ENCODE measurements around the gene AFF1. TPM values are rescaled to one million over a fixed set of nuclear protein-coding genes. Genes with fewer than 3 reads are reported as not detected.

The AFF1 gene
- total RNA-seq, 1 donor from 2014 or later, result 44.3 TPM

GRCh38 chr4:87153078-87153870, 218.5 kb downstream of the AFF1 start:
- Mint-ChIP-seq H3K4me1 (peaks cover 3% of the 10 kb centered on the region), H3K27ac (no peak overlapping the region), H3K4me3 (no peak overlapping the region), H3K27me3 (no peaks in the 10 kb centered on the region), H3K36me3 (ENCODE audit: low read depth) (no peaks in the 10 kb centered on the region), H3K9me3 (no peaks in the 10 kb centered on the region)
- no peak for DNase-seq
- intact Hi-C loops (cut with micrococcal nuclease), result loop anchor here (5.0 kb wide), 1 partner anchor 64 kb away; no protein-coding TSS in a partner anchor

- Mint-ChIP-seq H3K4me1 (no peaks in the 10 kb centered on the region), H3K27ac (no peak overlapping the region), H3K27me3 (no peaks in the 10 kb centered on the region), H3K9me3 (no peaks in the 10 kb centered on the region), H3K36me3 (ENCODE audit: low read depth) (peaks cover 11% of the 10 kb centered on the region), H3K4me3 (no peak overlapping the region)
- DNase-seq, result no peak
- intact Hi-C loops (cut with micrococcal nuclease), result no loop called here
These were observed 231.1 kb downstream of the AFF1 start for GRCh38 chr4:87165892-87166291.

- intact Hi-C loops (cut with micrococcal nuclease), result no loop called here
- DNase-seq, result no peak
- Mint-ChIP-seq H3K9me3 (no peaks in the 10 kb centered on the region), H3K4me1 (no peaks in the 10 kb centered on the region), H3K36me3 (ENCODE audit: low read depth) (peaks cover 11% of the 10 kb centered on the region), H3K27me3 (no peaks in the 10 kb centered on the region), H3K27ac (no peak overlapping the region), H3K4me3 (no peak overlapping the region)
These were observed 231.6 kb downstream of the AFF1 start for GRCh38 chr4:87166296-87166854.

- H3K4me1 Mint-ChIP-seq, result no peaks in the 10 kb centered on the region
- H3K9me3 Mint-ChIP-seq, result no peaks in the 10 kb centered on the region
- no peaks in the 10 kb centered on the region for H3K27me3 Mint-ChIP-seq
- no peak overlapping the region for H3K4me3 Mint-ChIP-seq
- H3K27ac Mint-ChIP-seq, result no peak overlapping the region
- intact Hi-C loops (cut with micrococcal nuclease), result no loop called here
- no peak for DNase-seq
- peaks cover 5% of the 10 kb centered on the region for H3K36me3 Mint-ChIP-seq (ENCODE audit: low read depth)
These were observed 237.1 kb downstream of the AFF1 start for GRCh38 chr4:87171944-87172343.

GRCh38 chr4:87174672-87175071, 239.9 kb downstream of the AFF1 start:
- Mint-ChIP-seq H3K27me3 (no peaks in the 10 kb centered on the region), H3K4me1 (peaks cover 2% of the 10 kb centered on the region), H3K36me3 (ENCODE audit: low read depth) (peaks cover 8% of the 10 kb centered on the region), H3K4me3 (no peak overlapping the region), H3K9me3 (no peaks in the 10 kb centered on the region), H3K27ac (no peak overlapping the region)
- no peak for DNase-seq
- intact Hi-C loops (cut with micrococcal nuclease), result no loop called here

- Mint-ChIP-seq H3K4me1 (peaks cover 2% of the 10 kb centered on the region), H3K4me3 (no peak overlapping the region), H3K36me3 (ENCODE audit: low read depth) (peaks cover 6% of the 10 kb centered on the region), H3K27ac (no peak overlapping the region), H3K27me3 (no peaks in the 10 kb centered on the region), H3K9me3 (no peaks in the 10 kb centered on the region)
- intact Hi-C loops (cut with micrococcal nuclease), result no loop called here
- no peak for DNase-seq
These were observed 244.9 kb downstream of the AFF1 start for GRCh38 chr4:87179751-87180150.

GRCh38 chr4:87180767-87181166, 246.0 kb downstream of the AFF1 start:
- no peak overlapping the region for H3K4me3 Mint-ChIP-seq
- DNase-seq, result no peak
- peaks cover 2% of the 10 kb centered on the region for H3K4me1 Mint-ChIP-seq
- H3K36me3 Mint-ChIP-seq (ENCODE audit: low read depth), result peaks cover 6% of the 10 kb centered on the region
- no peaks in the 10 kb centered on the region for H3K9me3 Mint-ChIP-seq
- H3K27ac Mint-ChIP-seq, result no peak overlapping the region
- H3K27me3 Mint-ChIP-seq, result no peaks in the 10 kb centered on the region
- intact Hi-C loops (cut with micrococcal nuclease), result no loop called here

GRCh38 chr4:87185146-87185870, 250.5 kb downstream of the AFF1 start:
- H3K36me3 Mint-ChIP-seq (ENCODE audit: low read depth), result no peaks in the 10 kb centered on the region
- no peaks in the 10 kb centered on the region for H3K27me3 Mint-ChIP-seq
- H3K27ac Mint-ChIP-seq, result no peak overlapping the region
- no peaks in the 10 kb centered on the region for H3K9me3 Mint-ChIP-seq
- intact Hi-C loops (cut with micrococcal nuclease), result no loop called here
- H3K4me1 Mint-ChIP-seq, result no peaks in the 10 kb centered on the region
- no peak overlapping the region for H3K4me3 Mint-ChIP-seq
- DNase-seq, result no peak

GRCh38 chr4:87188048-87188447, 253.2 kb downstream of the AFF1 start:
- Mint-ChIP-seq H3K27me3 (no peaks in the 10 kb centered on the region), H3K9me3 (no peaks in the 10 kb centered on the region), H3K4me3 (no peak overlapping the region), H3K36me3 (ENCODE audit: low read depth) (no peaks in the 10 kb centered on the region), H3K27ac (no peak overlapping the region), H3K4me1 (no peaks in the 10 kb centered on the region)
- no peak for DNase-seq
- intact Hi-C loops (cut with micrococcal nuclease), result no loop called here

GRCh38 chr4:87188932-87189331, 254.1 kb downstream of the AFF1 start:
- no peaks in the 10 kb centered on the region for H3K36me3 Mint-ChIP-seq (ENCODE audit: low read depth)
- intact Hi-C loops (cut with micrococcal nuclease), result no loop called here
- H3K27me3 Mint-ChIP-seq, result no peaks in the 10 kb centered on the region
- H3K27ac Mint-ChIP-seq, result no peak overlapping the region
- no peak for DNase-seq
- no peaks in the 10 kb centered on the region for H3K4me1 Mint-ChIP-seq
- no peak overlapping the region for H3K4me3 Mint-ChIP-seq
- no peaks in the 10 kb centered on the region for H3K9me3 Mint-ChIP-seq

Other genes starting within 250 kb of the AFF1 start
- gene SLC10A6, start 85.6 kb upstream of the AFF1 start, total RNA-seq, result not detected in 2 replicates
- gene C4orf36, start 42.6 kb upstream of the AFF1 start, total RNA-seq, result not detected in 2 replicates